Loucy (cell line): ENCODE data around the gene CAMK1D.
A peak's percentile ranks its signal among the peaks of the same experiment; 100 is the strongest.
"Not testable (repeated sequence)": the region's sequence is repeated elsewhere in the genome, so short reads cannot be mapped to it uniquely, and the experiment has no call there.

Source experiments
- H2AFZ ChIP-seq: fragments of 200-600 bp; sonication (generic); 2 replicates; pipeline ENCODE4 v1.6.0; 2016; ENCODE audit warnings: antibody characterized with exemption, mild to moderate bottlenecking, low read length, moderate library complexity
- H3F3A ChIP-seq: fragments of 200-600 bp; 2 replicates; pipeline ENCODE4 v1.6.0; 2016; ENCODE audit warnings: antibody characterized with exemption, low read depth, mild to moderate bottlenecking
- H3K27me3 ChIP-seq: fragments of 200-600 bp; sonication (generic); 2 replicates; pipeline ENCODE4 v1.6.1; 2014; ENCODE audit warnings: low read length, mild to moderate bottlenecking; ENCODE audit not compliant: insufficient read depth, poor library complexity, severe bottlenecking
- H3K36me3 ChIP-seq: fragments of 200-600 bp; sonication (generic); 2 replicates; pipeline ENCODE4 v1.6.1; 2016; ENCODE audit warnings: low read length; ENCODE audit not compliant: insufficient read depth
- H3K4me1 ChIP-seq: fragments of 200-600 bp; sonication (generic); 2 replicates; pipeline ENCODE4 v1.5.1; 2014; ENCODE audit warnings: low read length, mild to moderate bottlenecking; ENCODE audit not compliant: insufficient read depth, poor library complexity, severe bottlenecking
- H3K4me2 ChIP-seq: fragments of 200-600 bp; sonication (generic); 2 replicates; pipeline ENCODE4 v1.6.0; 2014; ENCODE audit warnings: antibody characterized with exemption, low read length, low read depth, mild to moderate bottlenecking; ENCODE audit not compliant: poor library complexity, severe bottlenecking
- H3K4me3 ChIP-seq: fragments of 200-600 bp; sonication (generic); 2 replicates; pipeline ENCODE4 v1.5.1; 2014; ENCODE audit warnings: low read length, mild to moderate bottlenecking, mixed read lengths; ENCODE audit not compliant: poor library complexity, severe bottlenecking
- H3K79me2 ChIP-seq: fragments of 200-600 bp; sonication (generic); 2 replicates; pipeline ENCODE4 v1.6.1; 2014; ENCODE audit warnings: low read length; ENCODE audit not compliant: insufficient read depth
- H3K9ac ChIP-seq: fragments of 200-600 bp; sonication (generic); 2 replicates; pipeline ENCODE4 v1.6.0; 2014; ENCODE audit warnings: mild to moderate bottlenecking, low read depth, low read length, moderate library complexity; ENCODE audit not compliant: poor library complexity, severe bottlenecking
- H3K9me2 ChIP-seq: fragments of 200-600 bp; sonication (generic); replicated peaks from 2 replicates; pipeline ENCODE4 v1.6.1; 2016; ENCODE audit warnings: low read depth, low read length, mixed read lengths
- H3K9me3 ChIP-seq: fragments of 200-600 bp; sonication (generic); 2 replicates; pipeline ENCODE4 v1.6.1; 2014; ENCODE audit warnings: mild to moderate bottlenecking, antibody characterized with exemption, low read length, low read depth; ENCODE audit not compliant: insufficient read depth
- H4K20me1 ChIP-seq: fragments of 200-600 bp; sonication (generic); 2 replicates; pipeline ENCODE4 v1.6.0; 2014; ENCODE audit warnings: antibody characterized with exemption, low read length, mild to moderate bottlenecking; ENCODE audit not compliant: insufficient read depth, poor library complexity, severe bottlenecking
- EZH2phosphoT487 ChIP-seq: fragments of 200-600 bp; IDR thresholded peaks from 2 replicates; pipeline ENCODE4 v1.6.1; 2018; ENCODE audit warnings: antibody characterized with exemption, mild to moderate bottlenecking, moderate library complexity, borderline replicate concordance
- TF ChIP-seq, protein P1 (sequence below): fragments of 200-600 bp; sonication (generic); conservative IDR thresholded peaks from 2 replicates; pipeline ENCODE4 v1.5.1; 2014; ENCODE audit warnings: mild to moderate bottlenecking, antibody characterized with exemption, low read length

The CAMK1D gene

DNA sequence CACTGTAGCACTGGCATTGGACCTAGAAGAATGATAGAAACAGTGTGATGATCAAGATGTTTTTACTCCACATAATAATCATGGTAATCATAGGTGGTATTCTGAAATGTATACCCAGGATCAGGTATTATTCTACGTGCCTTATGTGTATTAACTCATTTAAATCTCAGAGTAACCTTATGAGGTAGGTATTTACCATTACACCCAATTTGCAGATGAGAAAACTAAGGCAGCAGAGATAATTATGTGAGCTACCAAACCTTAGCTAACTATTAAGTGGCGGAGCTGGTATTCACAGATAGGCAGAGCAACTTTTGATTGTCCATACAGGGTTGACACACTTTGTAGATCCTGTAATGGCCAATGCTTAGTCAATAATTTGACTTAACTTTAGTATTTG lies 2.5 kb downstream of the CAMK1D start:
- H3K4me2 ChIP-seq = peak overlapping the region; percentile 100

DNA sequence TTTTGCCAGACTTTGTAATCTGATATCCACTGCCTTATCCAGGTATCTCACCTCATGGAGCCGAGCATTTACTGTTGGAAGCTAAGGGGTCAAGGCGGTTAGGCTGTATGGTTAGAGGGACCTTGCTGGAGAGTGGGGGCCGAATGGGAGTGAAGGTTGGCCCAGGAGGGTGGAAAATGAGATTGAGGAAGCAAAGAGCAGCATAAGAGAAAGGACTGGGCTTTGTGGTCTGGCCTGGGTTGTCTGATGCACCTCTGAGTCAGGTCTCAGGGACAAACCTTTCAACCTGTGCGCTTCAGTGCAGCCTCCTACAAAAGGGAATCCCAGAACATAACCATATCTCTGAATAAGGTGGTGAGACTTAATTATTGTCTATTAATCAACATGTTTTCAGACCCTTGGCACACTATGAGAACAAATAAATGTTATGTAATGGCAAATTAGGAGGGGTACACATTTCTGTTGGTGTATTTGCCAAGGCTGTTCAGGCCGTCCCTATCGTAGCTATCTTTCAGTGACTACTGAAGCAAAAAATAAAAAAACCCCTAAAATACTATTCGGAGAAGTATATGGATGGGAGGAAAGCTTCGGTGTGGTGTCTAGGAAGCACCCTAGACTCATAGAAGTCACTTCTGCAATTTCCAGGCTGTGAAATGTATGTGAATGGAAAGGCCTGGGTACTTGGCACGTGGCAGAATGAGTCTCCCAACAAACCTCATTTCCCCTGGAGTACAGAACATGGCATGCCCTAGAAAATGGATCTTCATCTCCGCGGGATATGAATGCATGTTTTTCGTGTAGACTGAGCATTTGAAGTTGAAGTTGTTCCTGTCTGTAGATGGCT lies 4.3 kb downstream of the CAMK1D start:
- H2AFZ ChIP-seq = no peak overlapping the region
- no peaks in the 10 kb centered on the region for H3K9me2 ChIP-seq
- H3K4me2 ChIP-seq = peak overlapping the region; percentile 13
- no peak overlapping the region for H3K9ac ChIP-seq
- peaks cover 5% of the 10 kb centered on the region for H3F3A ChIP-seq
- no peak overlapping the region for H3K4me3 ChIP-seq
- peaks cover 24% of the 10 kb centered on the region for H3K4me1 ChIP-seq
- H3K36me3 ChIP-seq = no peaks in the 10 kb centered on the region
- TF ChIP-seq, protein P1, sequence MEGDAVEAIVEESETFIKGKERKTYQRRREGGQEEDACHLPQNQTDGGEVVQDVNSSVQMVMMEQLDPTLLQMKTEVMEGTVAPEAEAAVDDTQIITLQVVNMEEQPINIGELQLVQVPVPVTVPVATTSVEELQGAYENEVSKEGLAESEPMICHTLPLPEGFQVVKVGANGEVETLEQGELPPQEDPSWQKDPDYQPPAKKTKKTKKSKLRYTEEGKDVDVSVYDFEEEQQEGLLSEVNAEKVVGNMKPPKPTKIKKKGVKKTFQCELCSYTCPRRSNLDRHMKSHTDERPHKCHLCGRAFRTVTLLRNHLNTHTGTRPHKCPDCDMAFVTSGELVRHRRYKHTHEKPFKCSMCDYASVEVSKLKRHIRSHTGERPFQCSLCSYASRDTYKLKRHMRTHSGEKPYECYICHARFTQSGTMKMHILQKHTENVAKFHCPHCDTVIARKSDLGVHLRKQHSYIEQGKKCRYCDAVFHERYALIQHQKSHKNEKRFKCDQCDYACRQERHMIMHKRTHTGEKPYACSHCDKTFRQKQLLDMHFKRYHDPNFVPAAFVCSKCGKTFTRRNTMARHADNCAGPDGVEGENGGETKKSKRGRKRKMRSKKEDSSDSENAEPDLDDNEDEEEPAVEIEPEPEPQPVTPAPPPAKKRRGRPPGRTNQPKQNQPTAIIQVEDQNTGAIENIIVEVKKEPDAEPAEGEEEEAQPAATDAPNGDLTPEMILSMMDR = no peak
- no peak for TF ChIP-seq EZH2phosphoT487
- H3K27me3 ChIP-seq = peaks cover under 1% of the 10 kb centered on the region
- no peaks in the 10 kb centered on the region for H3K9me3 ChIP-seq
- peaks cover 12% of the 10 kb centered on the region; the same call in 1 of the 2 replicates for H3K79me2 ChIP-seq
- H4K20me1 ChIP-seq = no peaks in the 10 kb centered on the region

More for the DNA sequence above, 2.5 kb downstream of the CAMK1D start:
- H4K20me1 ChIP-seq = no peaks in the 10 kb centered on the region
- no peak overlapping the region for H2AFZ ChIP-seq
- H3K4me3 ChIP-seq = no peak overlapping the region
- peaks cover 12% of the 10 kb centered on the region; the same call in 1 of the 2 replicates for H3K79me2 ChIP-seq
- H3K9me3 ChIP-seq = no peaks in the 10 kb centered on the region
- no peak for TF ChIP-seq EZH2phosphoT487
- TF ChIP-seq, protein P1 = no peak
- H3F3A ChIP-seq = peaks cover 10% of the 10 kb centered on the region
- H3K27me3 ChIP-seq = peaks cover 4% of the 10 kb centered on the region
- no peaks in the 10 kb centered on the region for H3K36me3 ChIP-seq
- no peaks in the 10 kb centered on the region for H3K9me2 ChIP-seq
- H3K4me1 ChIP-seq = peaks cover 29% of the 10 kb centered on the region
- no peak overlapping the region for H3K9ac ChIP-seq

DNA sequence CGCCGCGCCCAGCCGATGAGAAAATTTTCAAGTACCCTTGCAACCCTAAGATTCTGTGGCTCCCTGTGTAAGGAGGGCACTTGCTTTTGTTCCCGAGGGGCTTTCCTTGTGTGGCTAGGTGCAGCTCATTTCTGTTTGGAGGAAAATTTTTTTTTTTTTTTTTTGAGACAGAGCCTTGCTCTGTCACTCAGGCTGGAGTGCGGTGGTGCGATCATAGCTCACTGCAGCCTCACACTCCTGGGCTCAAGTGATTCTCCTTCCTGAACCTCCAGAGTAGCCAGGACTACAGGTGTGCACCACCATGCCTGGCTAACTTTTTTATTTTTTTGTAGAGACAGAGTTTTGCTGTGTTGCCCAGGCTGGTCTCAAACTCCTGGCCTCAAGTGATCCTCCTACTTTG lies 5.3 kb downstream of the CAMK1D start:
- H3K9me3 ChIP-seq, H3F3A ChIP-seq, H3K9ac ChIP-seq, H4K20me1 ChIP-seq, H3K27me3 ChIP-seq, H3K36me3 ChIP-seq, H3K9me2 ChIP-seq, H3K4me3 ChIP-seq, H3K4me2 ChIP-seq, H2AFZ ChIP-seq: not testable (repeated sequence)
- peaks cover 12% of the 10 kb centered on the region; the same call in 1 of the 2 replicates for H3K79me2 ChIP-seq
- peaks cover 23% of the 10 kb centered on the region for H3K4me1 ChIP-seq

DNA sequence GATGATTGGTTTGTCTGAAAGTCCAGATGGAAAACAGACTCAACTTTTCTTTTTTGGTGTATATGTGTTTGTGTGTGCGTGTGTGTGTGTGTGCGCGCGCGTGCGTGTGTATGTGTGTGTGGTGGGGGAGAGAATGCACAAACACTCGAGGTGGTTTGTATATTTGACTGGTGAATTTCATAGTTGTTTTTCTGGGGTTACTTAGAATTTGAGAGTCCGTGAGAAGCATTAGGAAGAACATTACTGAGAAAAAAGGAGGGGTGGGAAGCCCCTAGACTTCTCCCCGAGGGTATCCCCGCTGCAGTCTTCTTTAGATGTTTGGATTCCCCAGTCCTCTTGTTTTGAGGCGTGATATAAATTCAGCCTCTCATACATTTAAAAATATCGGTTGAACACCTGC lies 6.0 kb downstream of the CAMK1D start:
- Histone ChIP-seq H4K20me1 (no peaks in the 10 kb centered on the region), H3F3A (peaks cover 2% of the 10 kb centered on the region; the same call in 1 of the 2 replicates)

More for the DNA sequence above, 6.0 kb downstream of the CAMK1D start:
- Histone ChIP-seq H3K9ac (no peak overlapping the region), H3K79me2 (0 out of 2 replicates have a peak, but pooled peaks cover 7% of the 10 kb centered on the region), H3K4me1 (peaks cover 23% of the 10 kb centered on the region), H3K9me3 (no peaks in the 10 kb centered on the region), H3K36me3 (no peaks in the 10 kb centered on the region), H3K27me3 (no peaks in the 10 kb centered on the region), H3K4me3 (no peak overlapping the region), H3K4me2 (no peak overlapping the region), H2AFZ (no peak overlapping the region), H3K9me2 (no peaks in the 10 kb centered on the region)
- TF ChIP-seq EZH2phosphoT487 = no peak
- TF ChIP-seq, protein P1 = no peak
